Heart left ventricle (tissue), 13 donors: Measurements from ENCODE around the gene GAB2.

Source experiments
- POLR2A ChIP-seq, 2 donors: fragments of 450-650 bp; IDR thresholded peaks; one replicate each; pipeline ENCODE4 v1.6.1; 2017; ENCODE audit warnings: antibody characterized with exemption in 2 of 2, mild to moderate bottlenecking in 2 of 2, moderate library complexity in 2 of 2
- TF ChIP-seq, protein P1 (sequence below), 12 donors: fragments of 200-600 bp; sonication (generic) in 4 of 12; IDR thresholded peaks; one replicate each; pipeline versions ENCODE4 v1.5.0 to v1.8.0; 2018 to 2022; ENCODE audit warnings: antibody characterized with exemption in 12 of 12, mild to moderate bottlenecking in 5 of 12
- donor health status: ischemic (EF 13 %, LVEDD 7.1; RV severe dilation, severe dysfunction).
- donor health status: DM: no; HTN: yes; CAD: no.
- donor health status: DM: no; HTN: no; CAD: no.
- donor health status: ischemic (EF 25% LVEDD 6.9; RV normal size, moderate dysfunction).
- donor health status: ischemic (EF 25% LVEDD 5.7; RV mildly dilated, moderate dysfunction).
- donor health status: ischemic (EF 35%, LVEDD 5.7; RV mildly dilated, moderate dysfunction).
- donor health status: nonischemic (EF 11% LVEDD 7.7; RV severe dilation, severe dysfunction).
- donor health status: DM: yes; HTN: yes; CAD: no.
- donor health status: PGD.
- donor health status: ischemic (EF 29% LVEDD 5.4; RV normal size, mild dysfunction).
- donor health status: nonischemic (EF 23%, LVEDD 6.1; RV moderate dilation, normal function).

DNA sequence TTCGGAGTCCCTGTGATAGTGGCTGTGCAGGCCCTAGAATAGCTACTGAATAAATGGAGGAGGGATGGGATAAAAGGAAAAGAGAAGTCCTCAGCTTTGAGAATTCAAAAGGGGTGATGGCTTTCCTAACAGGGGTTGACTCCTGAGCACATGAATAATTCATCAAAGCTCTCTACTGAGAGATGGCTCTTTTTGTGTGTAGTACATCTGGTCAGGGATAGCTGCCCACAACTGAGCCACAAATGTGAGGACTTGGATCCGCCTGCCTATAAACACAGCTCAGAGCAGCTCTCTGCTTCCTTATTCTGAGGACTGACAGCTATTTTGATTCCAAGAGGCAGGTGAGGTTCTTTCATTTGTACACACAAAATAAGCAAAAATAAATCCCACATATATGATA is 146.6 kb downstream of the GAB2 start:
- TF ChIP-seq, protein P1, sequence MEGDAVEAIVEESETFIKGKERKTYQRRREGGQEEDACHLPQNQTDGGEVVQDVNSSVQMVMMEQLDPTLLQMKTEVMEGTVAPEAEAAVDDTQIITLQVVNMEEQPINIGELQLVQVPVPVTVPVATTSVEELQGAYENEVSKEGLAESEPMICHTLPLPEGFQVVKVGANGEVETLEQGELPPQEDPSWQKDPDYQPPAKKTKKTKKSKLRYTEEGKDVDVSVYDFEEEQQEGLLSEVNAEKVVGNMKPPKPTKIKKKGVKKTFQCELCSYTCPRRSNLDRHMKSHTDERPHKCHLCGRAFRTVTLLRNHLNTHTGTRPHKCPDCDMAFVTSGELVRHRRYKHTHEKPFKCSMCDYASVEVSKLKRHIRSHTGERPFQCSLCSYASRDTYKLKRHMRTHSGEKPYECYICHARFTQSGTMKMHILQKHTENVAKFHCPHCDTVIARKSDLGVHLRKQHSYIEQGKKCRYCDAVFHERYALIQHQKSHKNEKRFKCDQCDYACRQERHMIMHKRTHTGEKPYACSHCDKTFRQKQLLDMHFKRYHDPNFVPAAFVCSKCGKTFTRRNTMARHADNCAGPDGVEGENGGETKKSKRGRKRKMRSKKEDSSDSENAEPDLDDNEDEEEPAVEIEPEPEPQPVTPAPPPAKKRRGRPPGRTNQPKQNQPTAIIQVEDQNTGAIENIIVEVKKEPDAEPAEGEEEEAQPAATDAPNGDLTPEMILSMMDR (IDR thresholded peaks at IDR 0.05) = no peak
- no peak for TF ChIP-seq POLR2A (IDR thresholded peaks at IDR 0.05)
